Stimulated activated CD4-positive, alpha-beta T cell treated with anti-CD3 and anti-CD28 coated beads, Interleukin-2, amount 100 ng/mL, for 24 hours (primary cell): ENCODE measurements around the gene RPLP2.

ENCODE experiments used
- DNase-seq, 2 donors: peaks; one replicate each; pipeline ENCODE4 v3.0.0-alpha.2; 2020

Gene RPLP2

GRCh38 chr11:808427-809286 lies 1.1 kb upstream of the RPLP2 start:
- DNase-seq, result no peak

- DNase-seq, result no peak
Observed at GRCh38 chr11:810040-810567, 337 bp downstream of the RPLP2 start.

GRCh38 chr11:811446-812245 lies 1.9 kb downstream of the RPLP2 start:
- DNase-seq, result no peak

GRCh38 chr11:812390-812789 lies 2.6 kb downstream of the RPLP2 start:
- DNase-seq, result no peak

- DNase-seq, result no peak
Observed at GRCh38 chr11:813072-813455, 3.3 kb downstream of the RPLP2 start.

- DNase-seq, result no peak
Observed at GRCh38 chr11:813456-814096, 3.8 kb downstream of the RPLP2 start.

- DNase-seq, result no peak
Observed at GRCh38 chr11:815675-816432, 6.1 kb downstream of the RPLP2 start.

GRCh38 chr11:816433-816779 lies 6.6 kb downstream of the RPLP2 start:
- no peak for DNase-seq

GRCh38 chr11:818396-819128 lies 8.8 kb downstream of the RPLP2 start, which contains the start of gene PNPLA2:
TSS of gene PNPLA2 (plus strand) at chr11:818914. CDS start at chr11:819719, 805 bp downstream.
- no peak for DNase-seq

GRCh38 chr11:819129-819931 lies 9.6 kb downstream of the RPLP2 start:
- DNase-seq, result peak; percentile 89 to 94

- DNase-seq, result peak; percentile 94 to 95
Observed at GRCh38 chr11:819943-820649, 10.3 kb downstream of the RPLP2 start.

GRCh38 chr11:820655-821511 lies 11.1 kb downstream of the RPLP2 start:
- DNase-seq, result no peak

GRCh38 chr11:821512-822371 lies 12.0 kb downstream of the RPLP2 start:
- DNase-seq, result no peak

- DNase-seq, result no peak
Observed at GRCh38 chr11:823441-824291, 13.9 kb downstream of the RPLP2 start.

- no peak for DNase-seq
Observed at GRCh38 chr11:824292-824880, 14.6 kb downstream of the RPLP2 start.

GRCh38 chr11:824942-825341 lies 15.2 kb downstream of the RPLP2 start:
- DNase-seq, result no peak
